Measurements from ENCODE around the gene PANX2. TPM values are rescaled to one million over a fixed set of nuclear protein-coding genes. Genes with fewer than 3 reads are reported as not detected.
A peak's percentile ranks its signal among the peaks of the same experiment; 100 is the strongest.
"Not testable (repeated sequence)": the region's sequence is repeated elsewhere in the genome, so short reads cannot be mapped to it uniquely, and the experiment has no call there.

Gene PANX2
- total and polyA plus RNA-seq, 2 experiments from 2014 or later = 2.8 to 5.1 TPM

DNA sequence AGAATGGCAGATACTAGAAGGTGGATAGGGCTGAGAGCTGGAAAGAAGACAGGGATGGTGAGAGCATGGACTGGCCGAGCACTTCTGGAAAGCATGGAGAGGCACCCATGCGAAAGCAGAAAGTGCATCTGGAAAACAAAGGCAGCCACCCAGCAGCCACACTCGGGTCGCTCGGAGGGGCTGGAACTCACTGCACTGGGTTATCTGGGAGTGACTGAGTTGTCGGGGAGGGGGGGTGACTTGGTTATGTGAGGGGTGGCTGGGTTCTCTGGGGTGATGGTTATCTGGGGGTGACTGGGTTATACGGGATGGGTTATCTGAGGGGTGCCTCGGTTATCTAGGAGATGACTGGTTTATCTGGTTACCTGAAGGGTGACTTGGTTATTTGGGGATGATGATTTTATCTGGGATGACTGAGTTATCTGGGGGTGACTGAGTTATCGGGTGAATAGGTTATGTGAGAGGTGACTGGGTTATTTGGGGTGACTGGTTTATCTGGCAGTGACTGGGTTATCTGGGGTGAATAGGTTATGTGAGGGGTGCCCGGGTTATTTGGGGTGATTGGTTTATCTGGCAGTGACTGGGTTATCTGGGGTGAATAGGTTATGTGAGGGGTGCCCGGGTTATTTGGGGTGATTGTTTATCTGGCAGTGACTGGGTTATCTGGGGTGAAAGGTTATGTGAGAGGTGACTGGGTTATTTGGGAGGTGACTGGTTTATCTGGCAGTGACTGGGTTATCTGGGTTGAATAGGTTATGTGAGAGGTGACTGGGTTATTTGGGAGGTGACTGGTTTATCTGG is 2.6 kb upstream of the PANX2 start:
- ATAC-seq (no peak), DNase-seq (ENCODE audit: low spot score) (no peak)
- Mint-ChIP-seq H3K4me1 (peaks cover 3% of the 10 kb centered on the region), H3K4me3 (no peak overlapping the region), H3K36me3 (ENCODE audit: low read depth) (no peaks in the 10 kb centered on the region), H3K9me3 (no peaks in the 10 kb centered on the region; the same call in 2 of the 3 replicates), H3K27ac (no peak overlapping the region), H3K27me3 (ENCODE audit: insufficient read depth, low read depth, poor library complexity) (peaks cover 35% of the 10 kb centered on the region)
- peaks cover 24% of the 10 kb centered on the region for H3K27me3 ChIP-seq (ENCODE audit: insufficient read depth)
- no peak overlapping the region for H2AFZ ChIP-seq
- TF ChIP-seq ZNF331 (CRISPR knock-in tag; IDR thresholded peaks at IDR 0.05; ENCODE audit: low read depth) (no peak), STAT1 (IDR thresholded peaks at IDR 0.05; ENCODE audit: unreplicated experiment) (no peak), ZNF114 (CRISPR knock-in tag; IDR thresholded peaks at IDR 0.05) (no peak), JUNB (IDR thresholded peaks at IDR 0.05; ENCODE audit: unreplicated experiment) (no peak), ETS1 (IDR thresholded peaks at IDR 0.05) (no peak)
- TF ChIP-seq, protein P1, sequence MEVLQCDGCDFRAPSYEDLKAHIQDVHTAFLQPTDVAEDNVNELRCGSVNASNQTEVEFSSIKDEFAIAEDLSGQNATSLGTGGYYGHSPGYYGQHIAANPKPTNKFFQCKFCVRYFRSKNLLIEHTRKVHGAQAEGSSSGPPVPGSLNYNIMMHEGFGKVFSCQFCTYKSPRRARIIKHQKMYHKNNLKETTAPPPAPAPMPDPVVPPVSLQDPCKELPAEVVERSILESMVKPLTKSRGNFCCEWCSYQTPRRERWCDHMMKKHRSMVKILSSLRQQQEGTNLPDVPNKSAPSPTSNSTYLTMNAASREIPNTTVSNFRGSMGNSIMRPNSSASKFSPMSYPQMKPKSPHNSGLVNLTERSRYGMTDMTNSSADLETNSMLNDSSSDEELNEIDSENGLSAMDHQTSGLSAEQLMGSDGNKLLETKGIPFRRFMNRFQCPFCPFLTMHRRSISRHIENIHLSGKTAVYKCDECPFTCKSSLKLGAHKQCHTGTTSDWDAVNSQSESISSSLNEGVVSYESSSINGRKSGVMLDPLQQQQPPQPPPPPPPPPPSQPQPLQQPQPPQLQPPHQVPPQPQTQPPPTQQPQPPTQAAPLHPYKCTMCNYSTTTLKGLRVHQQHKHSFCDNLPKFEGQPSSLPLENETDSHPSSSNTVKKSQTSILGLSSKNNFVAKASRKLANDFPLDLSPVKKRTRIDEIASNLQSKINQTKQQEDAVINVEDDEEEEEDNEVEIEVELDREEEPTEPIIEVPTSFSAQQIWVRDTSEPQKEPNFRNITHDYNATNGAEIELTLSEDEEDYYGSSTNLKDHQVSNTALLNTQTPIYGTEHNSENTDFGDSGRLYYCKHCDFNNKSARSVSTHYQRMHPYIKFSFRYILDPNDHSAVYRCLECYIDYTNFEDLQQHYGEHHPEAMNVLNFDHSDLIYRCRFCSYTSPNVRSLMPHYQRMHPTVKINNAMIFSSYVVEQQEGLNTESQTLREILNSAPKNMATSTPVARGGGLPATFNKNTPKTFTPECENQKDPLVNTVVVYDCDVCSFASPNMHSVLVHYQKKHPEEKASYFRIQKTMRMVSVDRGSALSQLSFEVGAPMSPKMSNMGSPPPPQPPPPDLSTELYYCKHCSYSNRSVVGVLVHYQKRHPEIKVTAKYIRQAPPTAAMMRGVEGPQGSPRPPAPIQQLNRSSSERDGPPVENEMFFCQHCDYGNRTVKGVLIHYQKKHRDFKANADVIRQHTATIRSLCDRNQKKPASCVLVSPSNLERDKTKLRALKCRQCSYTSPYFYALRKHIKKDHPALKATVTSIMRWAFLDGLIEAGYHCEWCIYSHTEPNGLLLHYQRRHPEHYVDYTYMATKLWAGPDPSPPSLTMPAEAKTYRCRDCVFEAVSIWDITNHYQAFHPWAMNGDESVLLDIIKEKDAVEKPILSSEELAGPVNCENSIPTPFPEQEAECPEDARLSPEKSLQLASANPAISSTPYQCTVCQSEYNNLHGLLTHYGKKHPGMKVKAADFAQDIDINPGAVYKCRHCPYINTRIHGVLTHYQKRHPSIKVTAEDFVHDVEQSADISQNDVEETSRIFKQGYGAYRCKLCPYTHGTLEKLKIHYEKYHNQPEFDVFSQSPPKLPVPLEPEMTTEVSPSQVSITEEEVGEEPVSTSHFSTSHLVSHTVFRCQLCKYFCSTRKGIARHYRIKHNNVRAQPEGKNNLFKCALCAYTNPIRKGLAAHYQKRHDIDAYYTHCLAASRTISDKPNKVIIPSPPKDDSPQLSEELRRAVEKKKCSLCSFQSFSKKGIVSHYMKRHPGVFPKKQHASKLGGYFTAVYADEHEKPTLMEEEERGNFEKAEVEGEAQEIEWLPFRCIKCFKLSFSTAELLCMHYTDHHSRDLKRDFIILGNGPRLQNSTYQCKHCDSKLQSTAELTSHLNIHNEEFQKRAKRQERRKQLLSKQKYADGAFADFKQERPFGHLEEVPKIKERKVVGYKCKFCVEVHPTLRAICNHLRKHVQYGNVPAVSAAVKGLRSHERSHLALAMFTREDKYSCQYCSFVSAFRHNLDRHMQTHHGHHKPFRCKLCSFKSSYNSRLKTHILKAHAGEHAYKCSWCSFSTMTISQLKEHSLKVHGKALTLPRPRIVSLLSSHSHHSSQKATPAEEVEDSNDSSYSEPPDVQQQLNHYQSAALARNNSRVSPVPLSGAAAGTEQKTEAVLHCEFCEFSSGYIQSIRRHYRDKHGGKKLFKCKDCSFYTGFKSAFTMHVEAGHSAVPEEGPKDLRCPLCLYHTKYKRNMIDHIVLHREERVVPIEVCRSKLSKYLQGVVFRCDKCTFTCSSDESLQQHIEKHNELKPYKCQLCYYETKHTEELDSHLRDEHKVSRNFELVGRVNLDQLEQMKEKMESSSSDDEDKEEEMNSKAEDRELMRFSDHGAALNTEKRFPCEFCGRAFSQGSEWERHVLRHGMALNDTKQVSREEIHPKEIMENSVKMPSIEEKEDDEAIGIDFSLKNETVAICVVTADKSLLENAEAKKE (CRISPR knock-in tag; IDR thresholded peaks at IDR 0.05) = no peak
- no peak overlapping the region for H3K4me2 ChIP-seq
- H3K4me1 ChIP-seq (ENCODE audit: insufficient read depth) = 0 out of 2 replicates have a peak, but pooled peaks cover 7% of the 10 kb centered on the region
- H3K36me3 ChIP-seq (ENCODE audit: insufficient read depth) = no peaks in the 10 kb centered on the region
- no peaks in the 10 kb centered on the region for H3K79me2 ChIP-seq (replicated peaks; ENCODE audit: insufficient read depth)
- H3F3A ChIP-seq (replicated peaks; ENCODE audit: low read depth) = no peaks in the 10 kb centered on the region
- H3K4me3 ChIP-seq = no peak overlapping the region
- H3K27ac ChIP-seq (ENCODE audit: low read depth) = no peak overlapping the region
- no peaks in the 10 kb centered on the region for H4K20me1 ChIP-seq (replicated peaks; ENCODE audit: insufficient read depth)
- no peaks in the 10 kb centered on the region for H3K9me2 ChIP-seq (ENCODE audit: insufficient read depth)

GRCh38 chr22:50168490-50169180 is 1.9 kb upstream of the PANX2 start:
- H3K27me3 Mint-ChIP-seq (ENCODE audit: insufficient read depth, low read depth, poor library complexity) = peaks cover 32% of the 10 kb centered on the region
- H3K79me2 ChIP-seq (replicated peaks; ENCODE audit: insufficient read depth); H3F3A ChIP-seq (replicated peaks; ENCODE audit: low read depth); H3K9me3 Mint-ChIP-seq; H3K4me1 Mint-ChIP-seq; H3K36me3 ChIP-seq (ENCODE audit: insufficient read depth); H3K27ac Mint-ChIP-seq; H3K36me3 Mint-ChIP-seq (ENCODE audit: low read depth); H2AFZ ChIP-seq; H3K27ac ChIP-seq (ENCODE audit: low read depth); ATAC-seq; DNase-seq (ENCODE audit: low spot score); H4K20me1 ChIP-seq (replicated peaks; ENCODE audit: insufficient read depth); H3K9me2 ChIP-seq (ENCODE audit: insufficient read depth); H3K4me1 ChIP-seq (ENCODE audit: insufficient read depth): not testable (repeated sequence)
- Histone ChIP-seq H3K27me3 (ENCODE audit: insufficient read depth) (peaks cover 24% of the 10 kb centered on the region), H3K4me3 (peak overlapping the region; percentile 50), H3K4me2 (peak overlapping the region; percentile 79)
- peak overlapping the region; percentile 65 for H3K4me3 Mint-ChIP-seq
